Activated CD4-positive, alpha-beta T cell treated with anti-CD3 and anti-CD28 coated beads for 36 hours (primary cell): ENCODE data around the gene ADNP. TPM values are rescaled to one million over a fixed set of nuclear protein-coding genes. Genes with fewer than 3 reads are reported as not detected.
A peak's percentile ranks its signal among the peaks of the same experiment; 100 is the strongest.
"Not testable (repeated sequence)": the region's sequence is repeated elsewhere in the genome, so short reads cannot be mapped to it uniquely, and the experiment has no call there.

Experiments
- ATAC-seq: fragments of 200-7000 bp; cut with Tn5 transposase; one replicate; pipeline ENCODE4 v1.10.0; 2021; ENCODE audit warnings: mild to moderate bottlenecking, moderate library complexity
- CTCF ChIA-PET: fragments of 350-600 bp; sonication (Branson Sonifier 250); formaldehyde crosslinking; loops from one replicate; lab custom pipeline; 2021; ENCODE audit warnings: antibody characterized with exemption; lab: Charles Lee
- POLR2A ChIA-PET: fragments of 350-600 bp; sonication (Branson Sonifier 250); formaldehyde crosslinking; loops from one replicate; lab custom pipeline; 2021; ENCODE audit warnings: antibody characterized with exemption, inconsistent platforms; lab: Charles Lee
- DNase-seq: peaks from one replicate; pipeline ENCODE4 v3.0.0-alpha.2; 2020
- H3K27ac Mint-ChIP-seq: one replicate; pipeline ENCODE4 v1.8.0; 2021; ENCODE audit warnings: mixed read lengths
- H3K27me3 Mint-ChIP-seq: one replicate; pipeline ENCODE4 v1.8.0; 2021; ENCODE audit warnings: mixed read lengths
- H3K36me3 Mint-ChIP-seq: one replicate; pipeline ENCODE4 v1.8.0; 2021; ENCODE audit warnings: low read depth, mixed read lengths
- H3K4me1 Mint-ChIP-seq: one replicate; pipeline ENCODE4 v1.8.0; 2021; ENCODE audit warnings: mixed read lengths
- H3K4me3 Mint-ChIP-seq: one replicate; pipeline ENCODE4 v1.8.0; 2021; ENCODE audit warnings: mild to moderate bottlenecking, moderate library complexity, mixed read lengths
- H3K9me3 Mint-ChIP-seq: one replicate; pipeline ENCODE4 v1.8.0; 2021; ENCODE audit warnings: low read depth, mixed read lengths
- intact Hi-C, 2 experiments: fragments of 100-400 bp; cut with DNase I in 1 of 2; cut with micrococcal nuclease in 1 of 2; formaldehyde crosslinking; loops; one replicate each; pipeline versions ENCODE4 v1.14.2 to v1.15.1; 2022 to 2024; cut with DNase I, micrococcal nuclease
- total RNA-seq, 2 experiments: library from RNA; stranded (reverse); gene quantifications; one replicate each; pipeline ENCODE4 v1.2.3, GENCODE V29; 2021

Gene ADNP
- 10 to 100 TPM; 61.0 to 86.1 TPM for total RNA-seq

- peaks cover 45% of the 10 kb centered on the region for H3K36me3 Mint-ChIP-seq
- DNase-seq (peak; percentile 92), ATAC-seq (peak; percentile 65)
- peaks cover 38% of the 10 kb centered on the region for H3K4me1 Mint-ChIP-seq
- CTCF ChIA-PET, result interaction anchor here (0.6 to 3.7 kb wide), 10 partner anchors 10 to 141 kb away, joined by 3 to 29 read pairs (median 4); partner anchors contain the start of genes BCAS4, DPM1 and MOCS3
- H3K27me3 Mint-ChIP-seq, result no peaks in the 10 kb centered on the region
- peak within 1 kb of the TSS; percentile 92 for H3K4me3 Mint-ChIP-seq
- POLR2A ChIA-PET, result interaction anchor here (0.6 to 3.9 kb wide), 7 partner anchors 16 to 141 kb away, joined by 3 to 44 read pairs (median 3); partner anchors contain the start of genes BCAS4, DPM1 and MOCS3
- no peaks in the 10 kb centered on the region for H3K9me3 Mint-ChIP-seq
- intact Hi-C loops, result loop anchor here (1.0 to 5.0 kb wide), 5 partner anchors 27 to 739 kb away; partner anchors contain the start of genes DPM1 (in 2 of the 2), MOCS3 (in 2 of the 2), CEBPB (in 1 of the 2) and NFATC2 (in 1 of the 2)
- H3K27ac Mint-ChIP-seq, result peak within 1 kb of the TSS; percentile 94
These were observed at the start of gene ADNP for GRCh38 chr20:50931306-50932015. Gene ADNP, minus strand, starts transcription at chr20:50931437. Its CDS starts 27,441 bp downstream, at chr20:50903996.

- peak overlapping the region; percentile 90 for H3K27ac Mint-ChIP-seq
- H3K36me3 Mint-ChIP-seq, result no peaks in the 10 kb centered on the region
- peaks cover 26% of the 10 kb centered on the region for H3K27me3 Mint-ChIP-seq
- no peak overlapping the region for H3K4me3 Mint-ChIP-seq
- ChIA-PET CTCF (interaction anchor here (0.9 to 4.6 kb wide), 9 partner anchors 10 to 345 kb away, joined by 4 to 32 read pairs (median 8); partner anchors contain the start of gene DPM1), POLR2A (interaction anchor here (0.7 to 1.0 kb wide), 2 partner anchors 22 to 190 kb away, joined by 3 to 8 read pairs; partner anchors contain the start of genes DPM1 and MOCS3)
- intact Hi-C loops, result loop anchor here in 1 of 2 experiments (1.0 kb wide), 3 partner anchors 22 to 520 kb away; partner anchors contain the start of genes DPM1 and MOCS3
- H3K9me3 Mint-ChIP-seq, result no peaks in the 10 kb centered on the region
- ATAC-seq (peak; percentile 91), DNase-seq (peak; percentile 76)
- peaks cover 20% of the 10 kb centered on the region for H3K4me1 Mint-ChIP-seq
These were observed 48.9 kb upstream of the ADNP start for GRCh38 chr20:50980071-50980681.

GRCh38 chr20:50978533-50978932 lies 47.3 kb upstream of the ADNP start:
- H3K9me3 Mint-ChIP-seq, POLR2A ChIA-PET, intact Hi-C loops, H3K4me3 Mint-ChIP-seq, ATAC-seq, DNase-seq, H3K27ac Mint-ChIP-seq, H3K36me3 Mint-ChIP-seq: not testable (repeated sequence)
- CTCF ChIA-PET, result interaction anchor here (0.9 kb wide), 2 partner anchors 10 to 184 kb away, joined by 3 read pairs; partner anchors contain the start of gene BCAS4
- H3K4me1 Mint-ChIP-seq, result peaks cover 20% of the 10 kb centered on the region
- peaks cover 26% of the 10 kb centered on the region for H3K27me3 Mint-ChIP-seq

- Mint-ChIP-seq H3K36me3 (no peaks in the 10 kb centered on the region), H3K4me3 (no peak overlapping the region), H3K27me3 (peaks cover 19% of the 10 kb centered on the region), H3K4me1 (peaks cover 20% of the 10 kb centered on the region), H3K27ac (no peak overlapping the region), H3K9me3 (no peaks in the 10 kb centered on the region)
- ChIA-PET CTCF (interaction anchor here (0.6 kb wide), 1 partner anchor 336 kb away, joined by 3 read pairs; no protein-coding TSS in a partner anchor), POLR2A (no interaction called here)
- DNase-seq (no peak), ATAC-seq (no peak)
- intact Hi-C loops, result no loop called here
These were observed 46.1 kb upstream of the ADNP start for GRCh38 chr20:50977066-50978021.

- Mint-ChIP-seq H3K36me3 (no peaks in the 10 kb centered on the region), H3K27me3 (peaks cover 14% of the 10 kb centered on the region), H3K4me3 (no peak overlapping the region), H3K4me1 (peaks cover 15% of the 10 kb centered on the region), H3K27ac (no peak overlapping the region), H3K9me3 (no peaks in the 10 kb centered on the region)
- ATAC-seq, result no peak
- POLR2A ChIA-PET, result no interaction called here
- CTCF ChIA-PET, result interaction anchor here (1.4 kb wide), 1 partner anchor 12 kb away, joined by 4 read pairs; no protein-coding TSS in a partner anchor
- intact Hi-C loops, result no loop called here
- no peak for DNase-seq
These were observed 44.6 kb upstream of the ADNP start for GRCh38 chr20:50975701-50976330.

GRCh38 chr20:50969912-50970311 lies 38.7 kb upstream of the ADNP start:
- H3K4me1 Mint-ChIP-seq, result no peaks in the 10 kb centered on the region
- DNase-seq (no peak), ATAC-seq (no peak)
- no peak overlapping the region for H3K27ac Mint-ChIP-seq
- peaks cover 1% of the 10 kb centered on the region for H3K27me3 Mint-ChIP-seq
- no peak overlapping the region for H3K4me3 Mint-ChIP-seq
- no peaks in the 10 kb centered on the region for H3K36me3 Mint-ChIP-seq
- intact Hi-C loops, result no loop called here
- H3K9me3 Mint-ChIP-seq, result no peaks in the 10 kb centered on the region
- ChIA-PET POLR2A (no interaction called here), CTCF (no interaction called here)

- no peaks in the 10 kb centered on the region for H3K4me1 Mint-ChIP-seq
- no peaks in the 10 kb centered on the region for H3K36me3 Mint-ChIP-seq
- H3K27me3 Mint-ChIP-seq, result no peaks in the 10 kb centered on the region
- POLR2A ChIA-PET, result no interaction called here
- CTCF ChIA-PET, result interaction anchor here (1.0 to 1.5 kb wide), 3 partner anchors 12 to 73 kb away, joined by 3 to 10 read pairs (median 5); no protein-coding TSS in a partner anchor
- no peaks in the 10 kb centered on the region for H3K9me3 Mint-ChIP-seq
- intact Hi-C loops, result no loop called here
- no peak for ATAC-seq
- DNase-seq, result no peak
- no peak overlapping the region for H3K27ac Mint-ChIP-seq
- no peak overlapping the region for H3K4me3 Mint-ChIP-seq
These were observed 38.2 kb upstream of the ADNP start for GRCh38 chr20:50969435-50969834.

- DNase-seq (no peak), ATAC-seq (no peak)
- H3K4me1 Mint-ChIP-seq, result no peaks in the 10 kb centered on the region
- no peaks in the 10 kb centered on the region for H3K9me3 Mint-ChIP-seq
- H3K27ac Mint-ChIP-seq, result no peak overlapping the region
- ChIA-PET POLR2A (no interaction called here), CTCF (interaction anchor here (0.7 to 1.5 kb wide), 4 partner anchors 10 to 72 kb away, joined by 3 to 10 read pairs (median 4); no protein-coding TSS in a partner anchor)
- intact Hi-C loops, result no loop called here
- H3K27me3 Mint-ChIP-seq, result no peaks in the 10 kb centered on the region
- no peaks in the 10 kb centered on the region for H3K36me3 Mint-ChIP-seq
- no peak overlapping the region for H3K4me3 Mint-ChIP-seq
These were observed 37.1 kb upstream of the ADNP start for GRCh38 chr20:50968289-50968688.

- ATAC-seq (no peak), DNase-seq (no peak)
- Mint-ChIP-seq H3K9me3 (no peaks in the 10 kb centered on the region), H3K36me3 (peaks cover 2% of the 10 kb centered on the region), H3K4me1 (no peaks in the 10 kb centered on the region), H3K4me3 (no peak overlapping the region), H3K27me3 (no peaks in the 10 kb centered on the region), H3K27ac (no peak overlapping the region)
- ChIA-PET POLR2A (no interaction called here), CTCF (no interaction called here)
- intact Hi-C loops, result no loop called here
These were observed 36.3 kb upstream of the ADNP start for GRCh38 chr20:50967586-50967985.

GRCh38 chr20:50959543-50960126 lies 28.4 kb upstream of the ADNP start:
- Mint-ChIP-seq H3K27me3 (no peaks in the 10 kb centered on the region), H3K36me3 (peaks cover 27% of the 10 kb centered on the region), H3K9me3 (no peaks in the 10 kb centered on the region), H3K4me1 (peaks cover 42% of the 10 kb centered on the region), H3K4me3 (peak overlapping the region; percentile 99), H3K27ac (peak overlapping the region; percentile 99)
- intact Hi-C loops, result no loop called here
- ChIA-PET POLR2A (no interaction called here), CTCF (interaction anchor here (1.2 to 3.2 kb wide), 2 partner anchors 30 to 164 kb away, joined by 5 to 17 read pairs; partner anchors contain the start of gene BCAS4)
- no peak for DNase-seq
- ATAC-seq, result no peak
